Body of pancreas (tissue), 4 donors: ENCODE results near the gene SYT5.

Experiments
- POLR2A ChIP-seq, 3 donors: fragments of 450-650 bp; IDR thresholded peaks; one replicate each; pipeline ENCODE4 v1.6.1; 2016; ENCODE audit warnings: antibody characterized with exemption in 3 of 3, mild to moderate bottlenecking in 2 of 3
- TF ChIP-seq, protein P1 (sequence below), 7 experiments: fragments of 450-650 bp in 4 of 7; fragments of 200-600 bp in 3 of 7; sonication (generic) in 3 of 7; IDR thresholded peaks; one replicate each; pipeline ENCODE4 v1.5.1; 2016 to 2019; ENCODE audit warnings: antibody characterized with exemption in 7 of 7

- TF ChIP-seq, protein P1, sequence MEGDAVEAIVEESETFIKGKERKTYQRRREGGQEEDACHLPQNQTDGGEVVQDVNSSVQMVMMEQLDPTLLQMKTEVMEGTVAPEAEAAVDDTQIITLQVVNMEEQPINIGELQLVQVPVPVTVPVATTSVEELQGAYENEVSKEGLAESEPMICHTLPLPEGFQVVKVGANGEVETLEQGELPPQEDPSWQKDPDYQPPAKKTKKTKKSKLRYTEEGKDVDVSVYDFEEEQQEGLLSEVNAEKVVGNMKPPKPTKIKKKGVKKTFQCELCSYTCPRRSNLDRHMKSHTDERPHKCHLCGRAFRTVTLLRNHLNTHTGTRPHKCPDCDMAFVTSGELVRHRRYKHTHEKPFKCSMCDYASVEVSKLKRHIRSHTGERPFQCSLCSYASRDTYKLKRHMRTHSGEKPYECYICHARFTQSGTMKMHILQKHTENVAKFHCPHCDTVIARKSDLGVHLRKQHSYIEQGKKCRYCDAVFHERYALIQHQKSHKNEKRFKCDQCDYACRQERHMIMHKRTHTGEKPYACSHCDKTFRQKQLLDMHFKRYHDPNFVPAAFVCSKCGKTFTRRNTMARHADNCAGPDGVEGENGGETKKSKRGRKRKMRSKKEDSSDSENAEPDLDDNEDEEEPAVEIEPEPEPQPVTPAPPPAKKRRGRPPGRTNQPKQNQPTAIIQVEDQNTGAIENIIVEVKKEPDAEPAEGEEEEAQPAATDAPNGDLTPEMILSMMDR (IDR thresholded peaks at IDR 0.05): no peak
- no peak for TF ChIP-seq POLR2A (IDR thresholded peaks at IDR 0.05)
These were observed 19.6 kb upstream of the SYT5 start for GRCh38 chr19:55199620-55200204.
